Bronchial epithelial cell (primary cell): ENCODE results near the gene PLA2G2C. TPM values are rescaled to one million over a fixed set of nuclear protein-coding genes. Genes with fewer than 3 reads are reported as not detected.
A peak's percentile ranks its signal among the peaks of the same experiment; 100 is the strongest.

Experiments used
- DNase-seq: peaks from one replicate; pipeline ENCODE4 v3.0.0-alpha.2; 2010; ENCODE audit warnings: low read depth
- FAIRE-seq: peaks from 2 replicates; lab custom pipeline; 2011; peaks lifted over from hg19 to GRCh38; lab: Jason Lieb, UNC
- H3K27me3 ChIP-seq: 2 replicates; pipeline ENCODE4 v1.5.1; 2011; ENCODE audit warnings: low read length; ENCODE audit not compliant: control insufficient read depth, insufficient read depth
- H3K36me3 ChIP-seq: 2 replicates; pipeline ENCODE4 v1.5.1; 2011; ENCODE audit warnings: low read length; ENCODE audit not compliant: control insufficient read depth, insufficient read depth
- H3K4me3 ChIP-seq: 2 replicates; pipeline ENCODE4 v1.5.1; 2011; ENCODE audit warnings: mild to moderate bottlenecking, low read depth, low read length, control low read depth
- CTCF ChIP-seq: IDR thresholded peaks from 2 replicates; pipeline ENCODE4 v1.5.1; 2011; ENCODE audit warnings: mild to moderate bottlenecking, moderate library complexity, low read length, control low read depth, inconsistent platforms; ENCODE audit not compliant: insufficient read depth, severe bottlenecking
- total RNA-seq: library from RNA; depleted of rRNA; stranded (reverse); fragments of >200 nt; gene quantifications from 2 replicates; pipeline ENCODE4 v1.2.1, GENCODE V29; 2014

PLA2G2C gene
- total RNA-seq, 1 donor from 2014 or later: not detected

DNA sequence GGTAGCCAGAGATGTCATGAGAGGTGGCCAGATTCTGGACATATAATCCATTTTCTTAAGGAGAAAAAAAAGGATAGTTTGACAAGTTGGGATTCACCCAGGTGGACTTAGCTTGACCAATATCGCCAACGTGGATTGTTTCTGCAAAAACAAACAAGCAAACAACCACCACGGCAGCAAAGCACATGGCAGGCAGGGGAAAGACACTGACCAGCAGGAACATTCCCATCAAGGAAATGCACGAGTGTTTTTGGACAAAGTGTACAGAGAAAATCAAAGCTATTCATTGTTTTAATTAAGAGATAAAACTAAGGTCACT is 9.1 kb upstream of the PLA2G2C start:
- DNase-seq: no peak
- H3K4me3 ChIP-seq: no peak overlapping the region
- FAIRE-seq: no peak

GRCh38 chr1:20194757-20195461 is 8.6 kb upstream of the PLA2G2C start:
- no peak for FAIRE-seq
- Histone ChIP-seq H3K4me3 (no peak overlapping the region), H3K36me3 (no peaks in the 10 kb centered on the region), H3K27me3 (no peaks in the 10 kb centered on the region)
- TF ChIP-seq CTCF: peak; percentile 86
- DNase-seq: peak; percentile 46

More for the DNA sequence above, 9.1 kb upstream of the PLA2G2C start:
- H3K27me3 ChIP-seq: no peaks in the 10 kb centered on the region
- no peak for TF ChIP-seq CTCF
- H3K36me3 ChIP-seq: no peaks in the 10 kb centered on the region

GRCh38 chr1:20194224-20194623 is 7.9 kb upstream of the PLA2G2C start:
- no peaks in the 10 kb centered on the region for H3K36me3 ChIP-seq
- no peak overlapping the region for H3K4me3 ChIP-seq
- no peak for TF ChIP-seq CTCF
- DNase-seq (no peak), FAIRE-seq (no peak)
- no peaks in the 10 kb centered on the region for H3K27me3 ChIP-seq

- Histone ChIP-seq H3K36me3 (no peaks in the 10 kb centered on the region), H3K27me3 (no peaks in the 10 kb centered on the region), H3K4me3 (no peak overlapping the region)
- no peak for DNase-seq
- FAIRE-seq: no peak
- no peak for TF ChIP-seq CTCF
Measured at GRCh38 chr1:20192871-20193411, 6.6 kb upstream of the PLA2G2C start.

DNA sequence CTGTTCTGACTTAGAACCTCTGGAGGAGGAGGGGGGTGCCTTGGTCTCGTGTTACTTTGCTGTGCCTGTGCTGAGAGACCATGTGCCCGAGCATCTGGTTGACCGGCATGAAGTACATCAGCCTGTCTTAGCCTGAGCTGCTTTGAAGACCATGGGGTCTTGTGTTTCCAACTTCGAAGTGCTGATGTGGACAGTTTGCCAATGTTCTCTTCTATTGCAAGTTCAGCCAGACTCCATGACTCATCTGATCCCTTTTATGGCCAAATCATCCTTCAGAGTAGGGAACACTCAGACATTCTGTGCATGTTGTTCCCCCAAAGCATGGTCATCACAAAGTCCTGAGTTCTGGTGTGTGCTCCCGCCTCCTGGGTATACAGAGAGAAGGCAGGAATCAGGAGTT is 6.0 kb upstream of the PLA2G2C start:
- DNase-seq (peak; percentile 39), FAIRE-seq (no peak)
- Histone ChIP-seq H3K27me3 (no peaks in the 10 kb centered on the region), H3K4me3 (no peak overlapping the region), H3K36me3 (no peaks in the 10 kb centered on the region)
- no peak for TF ChIP-seq CTCF

GRCh38 chr1:20191266-20191825 is 5.0 kb upstream of the PLA2G2C start:
- Histone ChIP-seq H3K27me3 (no peaks in the 10 kb centered on the region), H3K4me3 (no peak overlapping the region), H3K36me3 (no peaks in the 10 kb centered on the region)
- no peak for TF ChIP-seq CTCF
- FAIRE-seq: peak; percentile 60
- DNase-seq: no peak
